Breast epithelium (tissue), 4 donors: ENCODE data around the gene GLI2. TPM values are rescaled to one million over a fixed set of nuclear protein-coding genes. Genes with fewer than 3 reads are reported as not detected.

ENCODE experiments used
- DNase-seq, 2 donors: peaks; one replicate each; pipeline ENCODE4 v3.0.0-alpha.2; 2019; ENCODE audit warnings: low spot score in 2 of 2
- H3K27ac ChIP-seq, 2 donors: fragments of 200-600 bp; sonication (generic) in 1 of 2; one replicate each; pipeline ENCODE4 v1.5.1; 2016 to 2019; ENCODE audit warnings: mild to moderate bottlenecking in 1 of 2
- H3K27me3 ChIP-seq, 2 donors: fragments of 200-600 bp; sonication (generic) in 1 of 2; one replicate each; pipeline versions ENCODE4 v1.5.1 to v1.6.0; 2017 to 2019; ENCODE audit warnings: control low read depth in 1 of 2, mild to moderate bottlenecking in 1 of 2
- H3K36me3 ChIP-seq: fragments of 200-600 bp; one replicate; pipeline ENCODE4 v1.5.1; 2019
- H3K4me1 ChIP-seq, 2 donors: fragments of 200-600 bp; sonication (generic); one replicate each; pipeline ENCODE4 v1.5.1; 2016 to 2019; ENCODE audit warnings: control low read depth in 1 of 2
- H3K4me3 ChIP-seq, 3 donors: fragments of 200-600 bp; sonication (generic); 1 replicate in 2 of 3; 2 replicates in 1 of 3; pipeline ENCODE4 v1.5.1; 2016 to 2019; ENCODE audit warnings: mild to moderate bottlenecking in 3 of 3, moderate library complexity in 2 of 3
- H3K9me3 ChIP-seq, 2 donors: fragments of 200-600 bp; sonication (generic) in 1 of 2; one replicate each; pipeline ENCODE4 v1.5.1; 2016 to 2019; ENCODE audit warnings: control low read depth in 1 of 2
- CTCF ChIP-seq, 3 donors: fragments of 450-650 bp; IDR thresholded peaks; one replicate each; pipeline ENCODE4 v1.5.1; 2016 to 2017; ENCODE audit warnings: antibody characterized with exemption in 3 of 3, mild to moderate bottlenecking in 3 of 3, moderate library complexity in 3 of 3
- POLR2A ChIP-seq: fragments of 450-650 bp; IDR thresholded peaks from one replicate; pipeline ENCODE4 v1.6.1; 2016; ENCODE audit warnings: antibody characterized with exemption, mild to moderate bottlenecking, moderate library complexity
- POLR2AphosphoS5 ChIP-seq, 3 donors: sonication (generic); formaldehyde crosslinking; IDR thresholded peaks; one replicate each; pipeline ENCODE4 v1.6.1; 2017; ENCODE audit warnings: antibody characterized with exemption in 3 of 3
- intact Hi-C: fragments of 100-400 bp; cut with DNase I; formaldehyde crosslinking; loops from one replicate; pipeline ENCODE4 v1.15.1; 2023; ENCODE audit warnings: low total_unique reads
- total RNA-seq, 3 donors: library from RNA; depleted of rRNA; stranded (reverse); fragments of >200 nt; gene quantifications; one replicate each; pipeline ENCODE4 v1.1.0, GENCODE V29; 2016

GLI2 gene
- total RNA-seq, 3 donors from 2014 or later, result 0.96 to 3.6 (median 1.0) TPM

GRCh38 chr2:120765678-120766469 is 30.2 kb downstream of the GLI2 start:
- no peaks in the 10 kb centered on the region for H3K36me3 ChIP-seq
- H3K27me3 ChIP-seq, result no peaks in the 10 kb centered on the region
- intact Hi-C loops, result no loop called here
- peak in 1 of 2 donors; percentile 54 for DNase-seq
- H3K4me1 ChIP-seq, result no peaks in the 10 kb centered on the region
- TF ChIP-seq CTCF (IDR thresholded peaks at IDR 0.05) (no peak), POLR2AphosphoS5 (IDR thresholded peaks at IDR 0.05) (peak in 1 of 3 donors; percentile 44)
- H3K4me3 ChIP-seq, result no peak overlapping the region
- H3K9me3 ChIP-seq, result no peaks in the 10 kb centered on the region
- H3K27ac ChIP-seq, result peak overlapping the region; percentile 33 to 78

GRCh38 chr2:120766470-120767351 is 31.0 kb downstream of the GLI2 start:
- intact Hi-C loops, result no loop called here
- Histone ChIP-seq H3K9me3 (no peaks in the 10 kb centered on the region), H3K36me3 (no peaks in the 10 kb centered on the region), H3K4me3 (no peak overlapping the region), H3K4me1 (no peaks in the 10 kb centered on the region), H3K27ac (peak overlapping the region; percentile 10 to 78), H3K27me3 (no peaks in the 10 kb centered on the region)
- TF ChIP-seq POLR2A, result no peak
- TF ChIP-seq POLR2AphosphoS5 (IDR thresholded peaks at IDR 0.05), result no peak
- TF ChIP-seq CTCF (IDR thresholded peaks at IDR 0.05), result no peak
- DNase-seq, result peak in 1 of 2 donors; percentile 41

- TF ChIP-seq POLR2A (no peak), CTCF (IDR thresholded peaks at IDR 0.05) (no peak)
- intact Hi-C loops, result no loop called here
- H3K9me3 ChIP-seq, result no peaks in the 10 kb centered on the region
- peak overlapping the region in 1 of 2 donors; percentile 12 for H3K27ac ChIP-seq
- H3K27me3 ChIP-seq, result no peaks in the 10 kb centered on the region
- no peak overlapping the region for H3K4me3 ChIP-seq
- H3K4me1 ChIP-seq, result no peaks in the 10 kb centered on the region
- DNase-seq, result peak in 1 of 2 donors; percentile 14
- H3K36me3 ChIP-seq, result no peaks in the 10 kb centered on the region
These were observed 31.9 kb downstream of the GLI2 start for GRCh38 chr2:120767486-120768005.

GRCh38 chr2:120768112-120769048 is 32.7 kb downstream of the GLI2 start:
- Histone ChIP-seq H3K27ac (no peak overlapping the region), H3K4me1 (no peaks in the 10 kb centered on the region), H3K4me3 (no peak overlapping the region), H3K27me3 (no peaks in the 10 kb centered on the region), H3K36me3 (no peaks in the 10 kb centered on the region), H3K9me3 (no peaks in the 10 kb centered on the region)
- intact Hi-C loops, result no loop called here
- no peak for DNase-seq
- TF ChIP-seq POLR2A (no peak), CTCF (IDR thresholded peaks at IDR 0.05) (no peak), POLR2AphosphoS5 (IDR thresholded peaks at IDR 0.05) (no peak)
